Hepatocyte (in vitro differentiated cells): Measurements from ENCODE around the gene TIMM22. TPM values are rescaled to one million over a fixed set of nuclear protein-coding genes. Genes with fewer than 3 reads are reported as not detected.
A peak's percentile ranks its signal among the peaks of the same experiment; 100 is the strongest.

Source experiments
- DNase-seq: peaks from one replicate; pipeline ENCODE4 v3.0.0-alpha.2; 2016; ENCODE audit warnings: low spot score
- H2AFZ ChIP-seq: fragments of 200-600 bp; sonication (generic); 2 replicates; pipeline ENCODE4 v1.6.0; 2016; ENCODE audit warnings: antibody characterized with exemption, mild to moderate bottlenecking
- H3K27ac ChIP-seq: fragments of 200-600 bp; sonication (generic); 2 replicates; pipeline ENCODE4 v1.5.1; 2016; ENCODE audit warnings: mild to moderate bottlenecking
- H3K27me3 ChIP-seq: fragments of 200-600 bp; sonication (generic); 2 replicates; pipeline ENCODE4 v1.6.1; 2016
- H3K36me3 ChIP-seq: fragments of 200-600 bp; sonication (generic); replicated peaks from 2 replicates; pipeline ENCODE4 v1.5.1; 2016; ENCODE audit warnings: low read depth; ENCODE audit not compliant: insufficient read depth
- H3K4me1 ChIP-seq: fragments of 200-600 bp; sonication (generic); 2 replicates; pipeline ENCODE4 v1.5.1; 2016; ENCODE audit warnings: mild to moderate bottlenecking, moderate library complexity; ENCODE audit not compliant: insufficient read depth
- H3K4me2 ChIP-seq: fragments of 200-600 bp; sonication (generic); 2 replicates; pipeline ENCODE4 v1.6.0; 2016
- H3K4me3 ChIP-seq: fragments of 200-600 bp; sonication (generic); 2 replicates; pipeline ENCODE4 v1.5.1; 2016; ENCODE audit warnings: mild to moderate bottlenecking
- H3K79me2 ChIP-seq: fragments of 200-600 bp; sonication (generic); 2 replicates; pipeline ENCODE4 v1.6.0; 2017; ENCODE audit warnings: mild to moderate bottlenecking
- H3K9me2 ChIP-seq: fragments of 200-600 bp; sonication (generic); replicated peaks from 2 replicates; pipeline ENCODE4 v1.6.0; 2017; ENCODE audit warnings: mild to moderate bottlenecking; ENCODE audit not compliant: insufficient read depth
- H3K9me3 ChIP-seq: fragments of 200-600 bp; sonication (generic); 2 replicates; pipeline ENCODE4 v1.5.1; 2016; ENCODE audit warnings: low read depth, mild to moderate bottlenecking
- H4K20me1 ChIP-seq: fragments of 200-600 bp; sonication (generic); 2 replicates; pipeline ENCODE4 v1.6.0; 2016; ENCODE audit warnings: mild to moderate bottlenecking; ENCODE audit not compliant: insufficient read depth, poor library complexity, severe bottlenecking
- CTCF ChIP-seq: fragments of 200-600 bp; sonication (generic); IDR thresholded peaks from 2 replicates; pipeline ENCODE4 v1.5.1; 2016; ENCODE audit warnings: antibody characterized with exemption, mild to moderate bottlenecking; ENCODE audit not compliant: poor library complexity
- EZH2 ChIP-seq: fragments of 200-600 bp; sonication (generic); IDR thresholded peaks from 2 replicates; pipeline ENCODE4 v1.6.1; 2016; ENCODE audit warnings: antibody characterized with exemption, mild to moderate bottlenecking, borderline replicate concordance
- EZH2phosphoT487 ChIP-seq: fragments of 200-600 bp; sonication (generic); IDR thresholded peaks from one replicate; pipeline ENCODE4 v1.6.1; 2018; ENCODE audit warnings: antibody characterized with exemption, mild to moderate bottlenecking, low read depth, moderate library complexity; ENCODE audit not compliant: unreplicated experiment, severe bottlenecking
- WGBS: methylation state at CpG from one replicate; pipeline ENCODE4 v1.1.6; 2016; ENCODE audit warnings: low lambda C conversion rate; ENCODE audit errors: missing lambda C conversion rate; 5-methylcytosine and 5-hydroxymethylcytosine counted together
- polyA plus RNA-seq: library from polyadenylated mRNA; unstranded; fragments of >200 nt; fragmentation: Nextera tagmentation; extraction: Ambion mirVana; gene quantifications from 2 replicates; pipeline ENCODE4 v1.2.1, GENCODE V29; 2016
- total RNA-seq: library from RNA; depleted of rRNA; stranded (reverse); fragments of >200 nt; gene quantifications from 2 replicates; pipeline ENCODE4 v1.2.3, GENCODE V29; 2014

The TIMM22 gene
- total and polyA plus RNA-seq, 2 experiments from 2014 or later, result 16.7 to 18.4 TPM

DNA sequence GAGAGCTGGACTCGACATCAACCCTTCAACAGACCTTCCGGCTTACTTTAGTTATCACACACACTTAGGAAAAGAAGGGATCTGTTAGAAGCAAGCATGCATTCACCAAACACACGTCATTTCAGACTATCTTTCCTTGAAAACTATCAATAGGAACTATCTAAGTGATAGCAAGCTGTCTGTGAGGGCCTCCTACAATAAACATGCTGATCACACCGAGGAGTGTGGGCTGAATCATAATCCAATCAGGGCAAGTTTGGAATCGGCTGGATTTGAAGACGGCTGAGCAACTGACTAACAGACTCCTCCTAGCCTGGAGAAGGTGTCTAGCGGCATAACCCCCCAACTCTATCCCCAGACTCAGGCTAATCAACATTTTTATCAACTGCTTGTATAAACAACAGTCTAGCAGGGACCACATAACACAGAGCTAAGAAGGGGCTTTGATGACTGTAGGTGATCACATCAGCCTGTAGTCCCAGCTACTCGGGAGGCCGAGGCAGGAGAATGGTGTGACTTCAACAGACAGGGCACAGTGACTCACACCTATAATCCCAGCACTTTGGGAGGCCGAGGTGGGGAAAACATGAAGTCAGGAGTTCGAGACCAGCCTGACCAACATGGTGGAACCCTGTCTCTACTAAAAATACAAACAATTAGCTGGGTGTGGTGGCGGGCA lies 31.5 kb upstream of the TIMM22 start:
- Histone ChIP-seq H3K9me2 (no peaks in the 10 kb centered on the region), H2AFZ (no peak overlapping the region), H3K79me2 (peaks cover 93% of the 10 kb centered on the region), H3K4me1 (peaks cover 55% of the 10 kb centered on the region), H3K27ac (peak overlapping the region; percentile 93), H4K20me1 (peaks cover 6% of the 10 kb centered on the region), H3K27me3 (no peaks in the 10 kb centered on the region), H3K9me3 (no peaks in the 10 kb centered on the region), H3K4me2 (peak overlapping the region; percentile 65), H3K36me3 (no peaks in the 10 kb centered on the region), H3K4me3 (no peak overlapping the region)
- TF ChIP-seq EZH2 (no peak), CTCF (no peak), EZH2phosphoT487 (no peak)
- DNase-seq, result peak; percentile 63
- WGBS, result 33% methylated on average over 12 of the region's 12 CpGs

DNA sequence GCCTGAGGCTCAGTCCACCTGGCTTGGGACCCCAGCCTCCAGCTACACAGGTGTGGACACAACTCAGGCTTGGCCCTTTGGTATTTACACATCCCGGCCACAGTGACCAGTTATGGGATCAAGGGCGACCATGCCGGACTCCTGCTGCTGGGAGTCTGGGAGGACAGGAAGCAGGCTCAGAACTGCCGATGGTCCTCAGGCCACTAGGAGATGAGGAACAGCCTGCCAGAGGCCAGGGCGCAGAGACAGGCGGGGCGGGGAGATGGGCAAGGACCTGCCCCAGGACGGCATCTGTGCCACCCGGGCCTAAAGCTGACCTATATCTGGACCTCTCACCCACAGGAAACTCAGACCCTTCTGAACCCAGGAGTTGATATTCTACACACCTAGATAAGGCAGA lies 29.8 kb upstream of the TIMM22 start:
- no peaks in the 10 kb centered on the region for H3K9me2 ChIP-seq
- peak overlapping the region; percentile 92 for H3K27ac ChIP-seq
- DNase-seq, result no peak
- peaks cover 93% of the 10 kb centered on the region for H3K79me2 ChIP-seq
- peaks cover 2% of the 10 kb centered on the region for H4K20me1 ChIP-seq
- peaks cover 62% of the 10 kb centered on the region for H3K4me1 ChIP-seq
- no peak for TF ChIP-seq EZH2
- TF ChIP-seq CTCF, result no peak
- no peak for TF ChIP-seq EZH2phosphoT487
- H3K4me3 ChIP-seq, result no peak overlapping the region
- H3K27me3 ChIP-seq, result no peaks in the 10 kb centered on the region
- H2AFZ ChIP-seq, result no peak overlapping the region
- no peaks in the 10 kb centered on the region for H3K36me3 ChIP-seq
- H3K4me2 ChIP-seq, result no peak overlapping the region
- no peaks in the 10 kb centered on the region for H3K9me3 ChIP-seq
- WGBS, result 95% methylated on average over 9 of the region's 9 CpGs

- H3K4me3 ChIP-seq, result peak overlapping the region; percentile 16
- no peaks in the 10 kb centered on the region for H3K36me3 ChIP-seq
- peaks cover 44% of the 10 kb centered on the region for H3K4me1 ChIP-seq
- H3K4me2 ChIP-seq, result peak overlapping the region; percentile 77
- peaks cover 95% of the 10 kb centered on the region for H3K79me2 ChIP-seq
- H3K9me3 ChIP-seq, result no peaks in the 10 kb centered on the region
- 52% methylated on average over 24 of the region's 24 CpGs for WGBS
- TF ChIP-seq EZH2phosphoT487, result no peak
- no peak for TF ChIP-seq EZH2
- no peak for TF ChIP-seq CTCF
- H3K9me2 ChIP-seq, result no peaks in the 10 kb centered on the region
- peak; percentile 65 for DNase-seq
- H2AFZ ChIP-seq, result no peak overlapping the region
- H4K20me1 ChIP-seq, result no peaks in the 10 kb centered on the region
- H3K27ac ChIP-seq, result peak overlapping the region; percentile 92
- no peaks in the 10 kb centered on the region for H3K27me3 ChIP-seq
Measured at GRCh38 chr17:968812-969730, 27.9 kb upstream of the TIMM22 start.
